Gastrocnemius medialis (tissue), 4 donors: Measurements from ENCODE around the gene MARK2. TPM values are rescaled to one million over a fixed set of nuclear protein-coding genes. Genes with fewer than 3 reads are reported as not detected.

Experiments used
- ATAC-seq, 2 donors: fragments of 150-250 bp; one replicate each; pipeline ENCODE4 v1.9.1; 2016
- DNase-seq, 2 donors: peaks; one replicate each; pipeline ENCODE4 v3.0.0-alpha.2; 2019
- H3K27ac ChIP-seq, 4 donors: fragments of 200-600 bp; sonication (generic); 1 replicate in 1 of 4; 2 replicates in 3 of 4; pipeline ENCODE4 v1.5.1; 2016 to 2018; ENCODE audit warnings: mild to moderate bottlenecking in 2 of 4, moderate library complexity in 1 of 4
- H3K27me3 ChIP-seq, 3 donors: fragments of 200-600 bp; sonication (generic) in 2 of 3; 1 replicate in 1 of 3; 2 replicates in 2 of 3; pipeline versions ENCODE4 v1.5.1 to v1.6.0; 2016 to 2019; ENCODE audit warnings: mild to moderate bottlenecking in 1 of 3, moderate library complexity in 1 of 3
- H3K36me3 ChIP-seq, 2 donors: fragments of 200-600 bp; sonication (generic) in 1 of 2; one replicate each; pipeline ENCODE4 v1.5.1; 2017 to 2018
- H3K4me1 ChIP-seq, 2 donors: fragments of 200-600 bp; sonication (generic) in 1 of 2; one replicate each; pipeline ENCODE4 v1.5.1; 2016 to 2017; ENCODE audit warnings: mild to moderate bottlenecking in 2 of 2
- H3K4me3 ChIP-seq, 4 donors: fragments of 200-600 bp; sonication (generic) in 3 of 4; 1 replicate in 1 of 4; 2 replicates in 3 of 4; pipeline ENCODE4 v1.5.1; 2016 to 2019; ENCODE audit warnings: mild to moderate bottlenecking in 2 of 4
- H3K9me3 ChIP-seq, 3 donors: fragments of 200-600 bp; sonication (generic) in 2 of 3; 1 replicate in 1 of 3; 2 replicates in 2 of 3; pipeline ENCODE4 v1.5.1; 2016 to 2019
- POLR2A ChIP-seq, 2 donors: fragments of 450-650 bp; IDR thresholded peaks; one replicate each; pipeline ENCODE4 v1.6.1; 2017; ENCODE audit warnings: antibody characterized with exemption in 2 of 2, mild to moderate bottlenecking in 2 of 2, moderate library complexity in 2 of 2
- in situ Hi-C, 4 donors: fragments of 200-750 bp; cut with MboI; loops; one replicate each; pipeline versions ENCODE4 v1.15.0 to v1.8.0; 2017; ENCODE audit warnings: low sequenced_read_pairs in 4 of 4
- intact Hi-C: fragments of 100-400 bp; cut with DNase I; formaldehyde crosslinking; loops from one replicate; pipeline ENCODE4 v1.15.1; 2023; ENCODE audit warnings: low total_unique reads
- total RNA-seq, 4 donors: library from RNA; depleted of rRNA; stranded (reverse); fragments of >200 nt; gene quantifications; one replicate each; pipeline versions ENCODE4 v1.1.0 to v1.2.3, GENCODE V29; 2016
- TF ChIP-seq, protein P1 (sequence below), 5 experiments: fragments of 450-650 bp in 3 of 5; fragments of 200-600 bp in 2 of 5; sonication (generic) in 2 of 5; IDR thresholded peaks in 4 of 5; conservative IDR thresholded peaks in 1 of 5; 1 replicate in 4 of 5; 2 replicates in 1 of 5; pipeline ENCODE4 v1.5.1; 2016 to 2019; ENCODE audit warnings: antibody characterized with exemption in 5 of 5, mild to moderate bottlenecking in 3 of 5, moderate library complexity in 3 of 5

The MARK2 gene
- total RNA-seq, 4 donors from 2014 or later, result 17.8 to 37.2 (median 30.3) TPM

DNA sequence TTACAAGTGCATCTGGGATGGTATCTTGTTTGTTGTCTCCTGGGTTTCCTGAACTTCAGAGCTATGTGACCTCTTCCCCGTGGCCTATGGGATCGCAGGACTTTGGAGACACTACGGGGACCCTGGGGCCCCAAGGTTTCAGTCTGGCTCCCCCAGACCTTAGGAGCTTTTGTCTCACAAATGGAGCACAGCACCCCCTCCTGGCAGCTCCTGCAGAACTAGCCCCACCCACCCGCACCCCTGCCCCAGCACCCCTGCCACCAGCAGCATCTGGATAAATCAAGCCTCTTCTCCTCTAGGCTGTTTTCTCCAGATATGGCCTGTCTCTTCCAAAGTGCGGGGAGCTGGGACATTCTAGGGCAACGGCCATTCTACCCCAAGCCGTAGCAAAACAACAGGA is 67.7 kb downstream of the MARK2 start:
- ATAC-seq, result no peak
- no peaks in the 10 kb centered on the region for H3K9me3 ChIP-seq
- no peak overlapping the region for H3K27ac ChIP-seq
- no peak overlapping the region for H3K4me3 ChIP-seq
- TF ChIP-seq POLR2A (IDR thresholded peaks at IDR 0.05), result no peak
- TF ChIP-seq, protein P1, sequence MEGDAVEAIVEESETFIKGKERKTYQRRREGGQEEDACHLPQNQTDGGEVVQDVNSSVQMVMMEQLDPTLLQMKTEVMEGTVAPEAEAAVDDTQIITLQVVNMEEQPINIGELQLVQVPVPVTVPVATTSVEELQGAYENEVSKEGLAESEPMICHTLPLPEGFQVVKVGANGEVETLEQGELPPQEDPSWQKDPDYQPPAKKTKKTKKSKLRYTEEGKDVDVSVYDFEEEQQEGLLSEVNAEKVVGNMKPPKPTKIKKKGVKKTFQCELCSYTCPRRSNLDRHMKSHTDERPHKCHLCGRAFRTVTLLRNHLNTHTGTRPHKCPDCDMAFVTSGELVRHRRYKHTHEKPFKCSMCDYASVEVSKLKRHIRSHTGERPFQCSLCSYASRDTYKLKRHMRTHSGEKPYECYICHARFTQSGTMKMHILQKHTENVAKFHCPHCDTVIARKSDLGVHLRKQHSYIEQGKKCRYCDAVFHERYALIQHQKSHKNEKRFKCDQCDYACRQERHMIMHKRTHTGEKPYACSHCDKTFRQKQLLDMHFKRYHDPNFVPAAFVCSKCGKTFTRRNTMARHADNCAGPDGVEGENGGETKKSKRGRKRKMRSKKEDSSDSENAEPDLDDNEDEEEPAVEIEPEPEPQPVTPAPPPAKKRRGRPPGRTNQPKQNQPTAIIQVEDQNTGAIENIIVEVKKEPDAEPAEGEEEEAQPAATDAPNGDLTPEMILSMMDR (IDR thresholded peaks at IDR 0.05 in 4 of 5, conservative IDR thresholded peaks at IDR 0.05 in 1 of 5), result peak in 1 of 5 experiments; percentile 43
- H3K4me1 ChIP-seq, result no peaks in the 10 kb centered on the region
- intact Hi-C loops (loop anchor here (5.0 kb wide), 1 partner anchor 36 kb away; no protein-coding TSS in a partner anchor), in situ Hi-C loops (no loop called here)
- no peaks in the 10 kb centered on the region for H3K27me3 ChIP-seq
- peaks cover 0 to 77% of the 10 kb centered on the region in 2 donors for H3K36me3 ChIP-seq
- no peak for DNase-seq

DNA sequence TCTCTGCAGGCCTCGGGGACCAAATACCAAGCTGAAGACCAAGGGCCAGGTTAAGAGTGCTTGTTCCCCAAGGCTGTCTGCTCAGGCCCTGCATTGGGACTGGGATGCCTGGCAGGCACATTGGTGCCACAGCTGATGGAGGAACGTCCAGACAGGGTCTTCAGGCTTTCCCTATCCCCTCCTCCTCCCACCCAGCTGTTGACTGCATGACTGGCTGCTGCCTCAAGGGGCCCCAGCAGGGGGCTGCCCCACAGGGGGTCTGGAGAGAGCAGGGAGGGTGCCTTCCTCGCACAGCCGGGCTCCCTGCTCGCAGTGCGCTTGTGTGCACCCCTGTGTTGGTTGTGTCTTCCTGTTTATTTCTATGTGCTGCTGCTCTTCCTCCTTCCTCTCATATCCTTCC is 68.2 kb downstream of the MARK2 start:
- Histone ChIP-seq H3K4me1 (no peaks in the 10 kb centered on the region), H3K36me3 (peaks cover 0 to 73% of the 10 kb centered on the region in 2 donors), H3K27ac (no peak overlapping the region), H3K27me3 (no peaks in the 10 kb centered on the region), H3K9me3 (no peaks in the 10 kb centered on the region), H3K4me3 (no peak overlapping the region)
- intact Hi-C loops, result loop anchor here (5.0 kb wide), 1 partner anchor 35 kb away; no protein-coding TSS in a partner anchor
- ATAC-seq (no peak), DNase-seq (no peak)
- in situ Hi-C loops, result no loop called here
- TF ChIP-seq POLR2A (IDR thresholded peaks at IDR 0.05), result no peak
- TF ChIP-seq, protein P1 (IDR thresholded peaks at IDR 0.05 in 4 of 5, conservative IDR thresholded peaks at IDR 0.05 in 1 of 5), result no peak

DNA sequence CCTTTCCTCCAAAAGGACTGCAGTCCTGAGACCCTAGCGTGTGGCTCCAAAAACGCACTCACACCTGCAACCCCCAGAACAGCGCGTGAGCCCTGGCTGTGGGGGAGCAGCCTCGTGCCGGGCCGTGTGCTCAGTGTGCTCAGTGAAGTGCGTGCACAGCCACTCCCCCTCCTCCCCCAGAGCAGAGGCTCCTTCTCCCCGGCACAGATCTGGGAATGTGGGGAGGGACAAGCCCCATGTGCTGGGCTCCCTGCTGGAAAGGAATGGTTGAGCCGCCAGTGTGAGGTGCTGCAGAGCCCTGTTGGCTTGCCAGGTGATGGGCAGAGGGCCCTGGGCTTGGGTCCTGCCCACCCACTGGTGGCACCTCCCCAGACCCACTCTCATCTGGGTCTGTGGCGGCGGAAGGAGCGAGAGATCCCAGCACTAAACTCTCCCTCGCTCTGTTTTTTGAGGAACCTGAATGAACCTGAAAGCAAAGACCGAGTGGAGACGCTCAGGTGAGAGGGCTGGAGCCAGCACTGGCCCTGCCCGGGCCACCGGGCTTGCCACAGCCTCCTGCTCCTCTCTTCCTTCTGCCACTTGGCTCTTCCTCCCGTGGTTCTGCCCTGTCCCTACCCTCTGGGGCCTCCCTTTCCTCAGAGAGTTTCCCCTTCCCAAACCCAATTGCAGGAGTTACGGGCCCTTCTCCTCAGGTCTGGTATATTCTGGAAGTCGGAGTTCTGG is 69.1 kb downstream of the MARK2 start:
- intact Hi-C loops, result loop anchor here (5.0 kb wide), 1 partner anchor 34 kb away; no protein-coding TSS in a partner anchor
- TF ChIP-seq, protein P1 (IDR thresholded peaks at IDR 0.05 in 4 of 5, conservative IDR thresholded peaks at IDR 0.05 in 1 of 5), result no peak
- no peak for TF ChIP-seq POLR2A (IDR thresholded peaks at IDR 0.05)
- no peaks in the 10 kb centered on the region for H3K4me1 ChIP-seq
- no peaks in the 10 kb centered on the region for H3K27me3 ChIP-seq
- no peak overlapping the region for H3K27ac ChIP-seq
- peaks cover 0 to 64% of the 10 kb centered on the region in 2 donors for H3K36me3 ChIP-seq
- in situ Hi-C loops, result no loop called here
- H3K4me3 ChIP-seq, result no peak overlapping the region
- DNase-seq (no peak), ATAC-seq (no peak)
- H3K9me3 ChIP-seq, result no peaks in the 10 kb centered on the region

DNA sequence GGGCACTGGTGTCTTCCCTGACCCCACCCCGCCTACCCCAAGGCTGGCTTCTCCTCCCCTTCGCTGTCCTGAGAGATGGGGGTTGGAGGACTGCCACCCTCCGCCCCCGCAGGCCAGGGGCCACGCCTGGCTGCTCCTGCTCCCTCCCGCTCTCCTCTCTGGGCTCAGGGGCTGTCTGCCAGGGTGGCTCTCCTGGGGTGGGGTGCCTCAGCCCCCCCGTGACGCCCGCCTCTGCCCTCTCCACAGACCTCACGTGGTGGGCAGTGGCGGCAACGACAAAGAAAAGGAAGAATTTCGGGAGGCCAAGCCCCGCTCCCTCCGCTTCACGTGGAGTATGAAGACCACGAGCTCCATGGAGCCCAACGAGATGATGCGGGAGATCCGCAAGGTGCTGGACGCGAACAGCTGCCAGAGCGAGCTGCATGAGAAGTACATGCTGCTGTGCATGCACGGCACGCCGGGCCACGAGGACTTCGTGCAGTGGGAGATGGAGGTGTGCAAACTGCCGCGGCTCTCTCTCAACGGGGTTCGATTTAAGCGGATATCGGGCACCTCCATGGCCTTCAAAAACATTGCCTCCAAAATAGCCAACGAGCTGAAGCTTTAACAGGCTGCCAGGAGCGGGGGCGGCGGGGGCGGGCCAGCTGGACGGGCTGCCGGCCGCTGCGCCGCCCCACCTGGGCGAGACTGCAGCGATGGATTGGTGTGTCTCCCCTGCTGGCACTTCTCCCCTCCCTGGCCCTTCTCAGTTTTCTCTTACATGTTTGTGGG is 69.9 kb downstream of the MARK2 start:
- Histone ChIP-seq H3K4me3 (no peak overlapping the region), H3K27me3 (no peaks in the 10 kb centered on the region), H3K9me3 (no peaks in the 10 kb centered on the region), H3K27ac (no peak overlapping the region), H3K36me3 (peaks cover 0 to 56% of the 10 kb centered on the region in 2 donors), H3K4me1 (no peaks in the 10 kb centered on the region)
- in situ Hi-C loops, result no loop called here
- TF ChIP-seq, protein P1 (IDR thresholded peaks at IDR 0.05 in 4 of 5, conservative IDR thresholded peaks at IDR 0.05 in 1 of 5), result no peak
- TF ChIP-seq POLR2A (IDR thresholded peaks at IDR 0.05), result no peak
- intact Hi-C loops, result loop anchor here (5.0 kb wide), 1 partner anchor 33 kb away; no protein-coding TSS in a partner anchor
- DNase-seq, result no peak
- ATAC-seq, result no peak
